ENCODE results near the gene TKTL1. TPM values are rescaled to one million over a fixed set of nuclear protein-coding genes. Genes with fewer than 3 reads are reported as not detected.

The TKTL1 gene
- total and polyA plus RNA-seq, 7 experiments from 2014 or later: 0.58 to 47.7 (median 4.0) TPM

DNA sequence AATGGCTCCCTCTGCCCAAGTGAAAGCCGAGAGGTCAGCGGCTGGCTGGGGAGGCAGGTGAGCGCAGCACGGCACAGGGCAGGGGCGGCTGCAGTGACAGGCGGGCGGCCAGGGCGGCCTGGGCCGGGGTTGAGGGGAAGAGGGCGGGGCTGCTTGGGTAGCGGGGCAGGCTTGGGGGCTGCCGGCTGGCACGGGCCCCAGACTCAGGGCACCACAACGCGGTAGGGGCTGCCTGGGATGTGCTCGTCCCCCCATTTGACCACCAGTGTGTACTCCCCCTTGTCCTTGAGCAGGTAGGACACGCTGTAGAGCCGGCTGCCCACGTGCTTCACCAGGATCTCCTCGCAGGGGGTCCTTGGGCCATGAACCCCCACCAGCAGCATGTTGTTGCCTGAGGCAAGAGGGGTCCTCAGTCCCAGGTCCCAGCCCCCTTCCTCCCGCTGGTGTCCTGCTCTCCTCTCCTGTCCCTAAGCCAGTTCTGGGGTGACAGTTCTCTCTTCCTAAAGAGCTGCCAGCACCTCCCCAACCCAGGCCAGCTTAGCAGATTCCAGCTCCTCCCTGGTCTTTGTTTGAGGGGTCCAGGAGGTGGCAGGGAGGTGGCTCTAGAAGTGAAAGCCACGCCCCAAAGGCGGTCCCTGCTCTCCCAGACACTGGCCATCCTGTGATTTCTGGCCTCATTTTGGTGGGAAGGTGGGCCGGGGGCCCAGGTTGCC, 53.2 kb downstream of the TKTL1 start:
- H3K27ac Mint-ChIP-seq: peak overlapping the region in 5 of 9 donors; percentile 20 to 75 (median 47)
- POLR2A ChIA-PET: interaction anchor here (1.4 to 5.8 kb wide), 4 partner anchors 13 to 35 kb away, joined by 3 to 45 read pairs (median 7); no protein-coding TSS in a partner anchor
- peaks cover 0 to 3% (median 0%) of the 10 kb centered on the region in 5 donors for H3K36me3 Mint-ChIP-seq
- Histone ChIP-seq H3K4me3 (ENCODE audit: low read length) (no peak overlapping the region), H3K36me3 (ENCODE audit: control insufficient read depth in 2 of 3, insufficient read depth in 3 of 3, low read length in 3 of 3) (peaks cover 5 to 54% (median 8%) of the 10 kb centered on the region in 3 experiments), H3K27ac (ENCODE audit: low read depth, low read length) (peak overlapping the region; percentile 24), H3K9me3 (ENCODE audit: control insufficient read depth in 2 of 3, low read length in 3 of 3) (no peaks in the 10 kb centered on the region), H3K27me3 (ENCODE audit: control insufficient read depth in 2 of 2, insufficient read depth in 2 of 2, low read length in 2 of 2) (no peaks in the 10 kb centered on the region), H3K4me1 (ENCODE audit: control insufficient read depth in 2 of 2, insufficient read depth in 2 of 2, low read length in 2 of 2) (peaks cover 33 to 63% of the 10 kb centered on the region in 2 donors)
- intact Hi-C loops (cut with micrococcal nuclease): no loop called here
- no peak for DNase-seq
- CTCF ChIA-PET: interaction anchor here (0.6 to 1.2 kb wide), 2 partner anchors 20 to 135 kb away, joined by 3 read pairs; no protein-coding TSS in a partner anchor
- H3K4me3 Mint-ChIP-seq: no peak overlapping the region
- H3K9me3 Mint-ChIP-seq: no peaks in the 10 kb centered on the region
- ATAC-seq: no peak
- H3K27me3 Mint-ChIP-seq: no peaks in the 10 kb centered on the region
- H3K4me1 Mint-ChIP-seq: peaks cover 12 to 41% (median 24%) of the 10 kb centered on the region in 7 donors

- Histone ChIP-seq H3K27ac (ENCODE audit: low read depth, low read length) (peak overlapping the region; percentile 66), H3K36me3 (ENCODE audit: control insufficient read depth in 2 of 3, insufficient read depth in 3 of 3, low read length in 3 of 3) (peaks cover 5 to 60% (median 8%) of the 10 kb centered on the region in 3 experiments), H3K4me3 (ENCODE audit: low read length) (no peak overlapping the region), H3K27me3 (ENCODE audit: control insufficient read depth in 2 of 2, insufficient read depth in 2 of 2, low read length in 2 of 2) (no peaks in the 10 kb centered on the region), H3K9me3 (ENCODE audit: control insufficient read depth in 2 of 3, low read length in 3 of 3) (no peaks in the 10 kb centered on the region), H3K4me1 (ENCODE audit: control insufficient read depth in 2 of 2, insufficient read depth in 2 of 2, low read length in 2 of 2) (peaks cover 33 to 69% of the 10 kb centered on the region in 2 donors)
- ATAC-seq (no peak), DNase-seq (no peak)
- POLR2A ChIA-PET: interaction anchor here (0.9 to 5.8 kb wide), 4 partner anchors 12 to 30 kb away, joined by 3 to 45 read pairs (median 6); no protein-coding TSS in a partner anchor
- no peak overlapping the region for H3K4me3 Mint-ChIP-seq
- H3K27ac Mint-ChIP-seq: peak overlapping the region in 2 of 9 donors; percentile 67 to 88
- H3K36me3 Mint-ChIP-seq: peaks cover 0 to 3% (median 0%) of the 10 kb centered on the region in 5 donors
- H3K27me3 Mint-ChIP-seq: no peaks in the 10 kb centered on the region
- intact Hi-C loops (cut with micrococcal nuclease): no loop called here
- peaks cover 12 to 41% (median 25%) of the 10 kb centered on the region in 7 donors for H3K4me1 Mint-ChIP-seq
- H3K9me3 Mint-ChIP-seq: no peaks in the 10 kb centered on the region
- CTCF ChIA-PET: interaction anchor here (1.2 kb wide), 1 partner anchor 19 kb away, joined by 3 read pairs; no protein-coding TSS in a partner anchor
Measured at GRCh38 chrX:154349359-154349935, 53.9 kb downstream of the TKTL1 start.

- CTCF ChIA-PET: no interaction called here
- Mint-ChIP-seq H3K4me3 (no peak overlapping the region), H3K27ac (peak overlapping the region in 5 of 9 donors; percentile 26 to 88 (median 51))
Measured at GRCh38 chrX:154349979-154350378, 54.4 kb downstream of the TKTL1 start.

DNA sequence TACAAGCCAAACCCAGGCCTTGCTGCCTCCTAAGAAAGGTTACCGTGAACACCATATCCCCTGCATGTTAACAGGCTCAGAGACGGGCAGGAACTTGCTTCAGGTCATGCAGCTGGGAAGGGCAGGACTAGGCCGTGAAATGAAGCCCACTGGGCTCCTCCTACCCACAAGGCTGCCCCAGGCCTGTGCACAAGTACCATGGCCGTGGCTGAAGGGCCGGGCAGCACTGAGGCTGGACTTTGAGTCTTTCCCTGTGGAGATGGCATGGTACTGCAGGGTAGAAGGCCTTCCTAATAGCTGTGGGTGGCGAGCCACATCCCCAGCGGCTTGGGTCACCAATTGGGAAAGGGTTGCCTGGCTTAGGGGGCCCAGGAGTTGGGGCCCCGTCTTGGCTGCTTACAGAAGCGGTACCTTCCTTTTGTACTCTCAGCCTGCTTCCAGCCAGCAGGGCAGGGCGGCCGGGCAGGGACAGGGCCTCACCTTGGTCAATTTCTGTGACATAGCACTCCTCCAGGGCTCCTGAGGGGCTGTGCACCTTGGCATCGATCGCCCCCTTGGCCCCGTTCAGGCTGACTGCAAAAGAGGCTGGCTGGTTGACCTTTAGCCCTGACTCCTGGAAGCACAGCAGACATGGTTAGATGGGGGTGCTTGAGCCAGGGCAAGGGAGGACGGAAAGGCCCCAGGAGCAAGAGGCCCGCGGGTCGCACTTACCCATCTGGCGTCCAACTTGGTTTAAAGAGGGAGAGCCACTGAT, 55.0 kb downstream of the TKTL1 start:
- no peaks in the 10 kb centered on the region for H3K27me3 Mint-ChIP-seq
- H3K9me3 Mint-ChIP-seq: no peaks in the 10 kb centered on the region
- peaks cover 5 to 72% (median 8%) of the 10 kb centered on the region in 3 experiments for H3K36me3 ChIP-seq (ENCODE audit: control insufficient read depth in 2 of 3, insufficient read depth in 3 of 3, low read length in 3 of 3)
- peak overlapping the region in 8 of 9 donors; percentile 46 to 88 (median 60) for H3K27ac Mint-ChIP-seq
- peaks cover 33 to 75% of the 10 kb centered on the region in 2 donors for H3K4me1 ChIP-seq (ENCODE audit: control insufficient read depth in 2 of 2, insufficient read depth in 2 of 2, low read length in 2 of 2)
- intact Hi-C loops (cut with micrococcal nuclease): no loop called here
- ChIA-PET CTCF (no interaction called here), POLR2A (interaction anchor here (0.6 to 5.8 kb wide), 5 partner anchors 11 to 383 kb away, joined by 3 to 45 read pairs (median 8); no protein-coding TSS in a partner anchor)
- H3K4me1 Mint-ChIP-seq: peaks cover 12 to 41% (median 25%) of the 10 kb centered on the region in 7 donors
- no peaks in the 10 kb centered on the region for H3K27me3 ChIP-seq (ENCODE audit: control insufficient read depth in 2 of 2, insufficient read depth in 2 of 2, low read length in 2 of 2)
- DNase-seq: no peak
- no peak for ATAC-seq
- H3K4me3 ChIP-seq (ENCODE audit: low read length): no peak overlapping the region
- H3K36me3 Mint-ChIP-seq: peaks cover 0 to 3% (median 0%) of the 10 kb centered on the region in 5 donors
- H3K27ac ChIP-seq (ENCODE audit: low read depth, low read length): peak overlapping the region; percentile 66
- H3K9me3 ChIP-seq (ENCODE audit: control insufficient read depth in 2 of 3, low read length in 3 of 3): no peaks in the 10 kb centered on the region
- peak overlapping the region in 5 of 10 donors; percentile 9 to 68 (median 43) for H3K4me3 Mint-ChIP-seq

More at GRCh38 chrX:154349979-154350378, 54.4 kb downstream of the TKTL1 start:
- Mint-ChIP-seq H3K36me3 (peaks cover 0 to 3% (median 0%) of the 10 kb centered on the region in 5 donors), H3K4me1 (peaks cover 12 to 41% (median 25%) of the 10 kb centered on the region in 7 donors), H3K9me3 (no peaks in the 10 kb centered on the region), H3K27me3 (no peaks in the 10 kb centered on the region)
- Histone ChIP-seq H3K9me3 (ENCODE audit: control insufficient read depth in 2 of 3, low read length in 3 of 3) (no peaks in the 10 kb centered on the region), H3K4me3 (ENCODE audit: low read length) (no peak overlapping the region), H3K27me3 (ENCODE audit: control insufficient read depth in 2 of 2, insufficient read depth in 2 of 2, low read length in 2 of 2) (no peaks in the 10 kb centered on the region), H3K27ac (ENCODE audit: low read depth, low read length) (peak overlapping the region; percentile 66), H3K4me1 (ENCODE audit: control insufficient read depth in 2 of 2, insufficient read depth in 2 of 2, low read length in 2 of 2) (peaks cover 33 to 74% of the 10 kb centered on the region in 2 donors), H3K36me3 (ENCODE audit: control insufficient read depth in 2 of 3, insufficient read depth in 3 of 3, low read length in 3 of 3) (peaks cover 5 to 66% (median 8%) of the 10 kb centered on the region in 3 experiments)
- POLR2A ChIA-PET: interaction anchor here (0.9 to 5.8 kb wide), 5 partner anchors 12 to 30 kb away, joined by 3 to 45 read pairs (median 8); no protein-coding TSS in a partner anchor
- intact Hi-C loops (cut with micrococcal nuclease): no loop called here
- no peak for DNase-seq
- ATAC-seq: no peak

GRCh38 chrX:154351183-154352011, 55.8 kb downstream of the TKTL1 start:
- CTCF ChIA-PET: no interaction called here

More at GRCh38 chrX:154351183-154352011, 55.8 kb downstream of the TKTL1 start:
- peak overlapping the region; percentile 32 to 88 (median 66) for H3K27ac Mint-ChIP-seq
- POLR2A ChIA-PET: interaction anchor here (0.6 to 5.8 kb wide), 3 partner anchors 14 to 384 kb away, joined by 3 to 45 read pairs (median 8); no protein-coding TSS in a partner anchor
- Histone ChIP-seq H3K4me1 (ENCODE audit: control insufficient read depth in 2 of 2, insufficient read depth in 2 of 2, low read length in 2 of 2) (peaks cover 33 to 75% of the 10 kb centered on the region in 2 donors), H3K36me3 (ENCODE audit: control insufficient read depth in 2 of 3, insufficient read depth in 3 of 3, low read length in 3 of 3) (peaks cover 5 to 80% (median 8%) of the 10 kb centered on the region in 3 experiments), H3K27ac (ENCODE audit: low read depth, low read length) (peak overlapping the region; percentile 66), H3K27me3 (ENCODE audit: control insufficient read depth in 2 of 2, insufficient read depth in 2 of 2, low read length in 2 of 2) (no peaks in the 10 kb centered on the region), H3K9me3 (ENCODE audit: control insufficient read depth in 2 of 3, low read length in 3 of 3) (no peaks in the 10 kb centered on the region), H3K4me3 (ENCODE audit: low read length) (no peak overlapping the region)
- H3K4me1 Mint-ChIP-seq: peaks cover 12 to 42% (median 27%) of the 10 kb centered on the region in 7 donors
- peak in 2 of 9 donors; percentile 48 to 49 for DNase-seq
- intact Hi-C loops (cut with micrococcal nuclease): no loop called here
- ATAC-seq: peak; percentile 48
- peak overlapping the region in 7 of 10 donors; percentile 20 to 68 (median 47) for H3K4me3 Mint-ChIP-seq
- peaks cover 0 to 4% (median 0%) of the 10 kb centered on the region in 5 donors for H3K36me3 Mint-ChIP-seq
- no peaks in the 10 kb centered on the region for H3K27me3 Mint-ChIP-seq
- no peaks in the 10 kb centered on the region for H3K9me3 Mint-ChIP-seq

All from naive thymus-derived CD4-positive, alpha-beta T cell (primary cell).